Choroid plexus epithelial cell (primary cell): ENCODE results near the gene HAP1.
A peak's percentile ranks its signal among the peaks of the same experiment; 100 is the strongest.
"Not testable (repeated sequence)": the region's sequence is repeated elsewhere in the genome, so short reads cannot be mapped to it uniquely, and the experiment has no call there.

Experiments
- DNase-seq: peaks from one replicate; pipeline ENCODE4 v3.0.0-alpha.2; 2010; ENCODE audit warnings: low read depth
- H3K4me3 ChIP-seq: 2 replicates; pipeline ENCODE4 v1.5.1; 2011; ENCODE audit warnings: low read depth, mild to moderate bottlenecking, control low read depth, low read length, moderate library complexity
- CTCF ChIP-seq: conservative IDR thresholded peaks from 2 replicates; pipeline ENCODE4 v1.5.1; 2011; ENCODE audit warnings: low read depth, mild to moderate bottlenecking, control low read depth, inconsistent platforms, low read length, moderate library complexity

The HAP1 gene

GRCh38 chr17:41689497-41690299 lies 44.7 kb downstream of the HAP1 start:
- TF ChIP-seq CTCF: peak; percentile 70
- peak overlapping the region; percentile 96 for H3K4me3 ChIP-seq
- peak; percentile 83 for DNase-seq

GRCh38 chr17:41688641-41689496 lies 45.6 kb downstream of the HAP1 start, which contains the start of gene EIF1:
EIF1 (plus strand) TSS chr17:41688885; CDS start chr17:41689039, 154 bp downstream.
- TF ChIP-seq CTCF: no peak
- peak within 1 kb of the TSS; percentile 96 for H3K4me3 ChIP-seq

GRCh38 chr17:41687828-41688640 lies 46.4 kb downstream of the HAP1 start:
- peak overlapping the region; percentile 79 for H3K4me3 ChIP-seq
- DNase-seq: peak; percentile 42

More at GRCh38 chr17:41688641-41689496, 45.6 kb downstream of the HAP1 start, which contains the start of gene EIF1:
- DNase-seq: peak; percentile 100

GRCh38 chr17:41686281-41686680 lies 48.2 kb downstream of the HAP1 start:
- DNase-seq: no peak
- H3K4me3 ChIP-seq: no peak overlapping the region
- TF ChIP-seq CTCF: no peak

More at GRCh38 chr17:41687828-41688640, 46.4 kb downstream of the HAP1 start:
- peak; percentile 22 for TF ChIP-seq CTCF

- H3K4me3 ChIP-seq, DNase-seq: not testable (repeated sequence)
These were observed 48.7 kb downstream of the HAP1 start for GRCh38 chr17:41685753-41686152.

- no peak for DNase-seq
- no peak overlapping the region for H3K4me3 ChIP-seq
- no peak for TF ChIP-seq CTCF
These were observed 50.4 kb downstream of the HAP1 start for GRCh38 chr17:41684035-41684434.
